Fibroblast of lung (primary cell): ENCODE measurements around the gene LHFPL6. TPM values are rescaled to one million over a fixed set of nuclear protein-coding genes. Genes with fewer than 3 reads are reported as not detected.

Source experiments
- DNase-seq, 2 donors: peaks; one replicate each; pipeline versions ENCODE4 v3.0.0 to v3.0.0-alpha.2; 2010; ENCODE audit warnings: low read depth in 2 of 2
- H2AFZ ChIP-seq: 2 replicates; pipeline ENCODE4 v1.5.1; 2012; ENCODE audit warnings: low read length, control low read depth, inconsistent platforms
- H3K27ac ChIP-seq: 2 replicates; pipeline ENCODE4 v1.5.1; 2011; ENCODE audit warnings: low read length, control low read depth; ENCODE audit not compliant: insufficient read depth
- H3K27me3 ChIP-seq: 2 replicates; pipeline ENCODE4 v1.5.1; 2011; ENCODE audit warnings: mild to moderate bottlenecking, low read length; ENCODE audit not compliant: control insufficient read depth, insufficient read depth
- H3K36me3 ChIP-seq: 2 replicates; pipeline ENCODE4 v1.5.1; 2011; ENCODE audit warnings: low read length; ENCODE audit not compliant: control insufficient read depth, insufficient read depth
- H3K4me1 ChIP-seq: 2 replicates; pipeline ENCODE4 v1.5.1; 2011; ENCODE audit warnings: low read length; ENCODE audit not compliant: control insufficient read depth, insufficient read depth; ENCODE audit errors: extremely low read depth
- H3K4me2 ChIP-seq: 2 replicates; pipeline ENCODE4 v1.5.1; 2011; ENCODE audit warnings: low read length, control low read depth; ENCODE audit not compliant: insufficient read depth; ENCODE audit errors: extremely low read depth
- H3K4me3 ChIP-seq, 4 experiments: fragments of 200-600 bp in 1 of 4; sonication (generic) in 1 of 4; replicated peaks in 1 of 4; 2 replicates each; pipeline ENCODE4 v1.5.1; 2011 to 2016; ENCODE audit warnings: low read length in 4 of 4, low read depth in 3 of 4, mild to moderate bottlenecking in 3 of 4, control low read depth in 2 of 4, inconsistent platforms in 1 of 4, mixed read lengths in 1 of 4; ENCODE audit not compliant: insufficient read depth in 1 of 4; ENCODE audit errors: control extremely low read depth in 1 of 4
- H3K79me2 ChIP-seq: 2 replicates; pipeline ENCODE4 v1.5.1; 2012; ENCODE audit warnings: mild to moderate bottlenecking, low read length, inconsistent platforms; ENCODE audit not compliant: control insufficient read depth, insufficient read depth
- H3K9ac ChIP-seq: 2 replicates; pipeline ENCODE4 v1.5.1; 2011; ENCODE audit warnings: mild to moderate bottlenecking, low read length, control low read depth; ENCODE audit not compliant: insufficient read depth
- H3K9me3 ChIP-seq: 2 replicates; pipeline ENCODE4 v1.5.1; 2012; ENCODE audit warnings: low read depth, low read length; ENCODE audit not compliant: control insufficient read depth, insufficient read depth
- H4K20me1 ChIP-seq: 2 replicates; pipeline ENCODE4 v1.5.1; 2011; ENCODE audit warnings: low read length; ENCODE audit not compliant: control insufficient read depth, insufficient read depth; ENCODE audit errors: extremely low read depth
- CTCF ChIP-seq, 2 donors: IDR thresholded peaks in 1 of 2; conservative IDR thresholded peaks in 1 of 2; 1 replicate in 1 of 2; 2 replicates in 1 of 2; pipeline ENCODE4 v1.5.1; 2011 to 2012; ENCODE audit warnings: low read length in 2 of 2, control low read depth in 1 of 2, inconsistent platforms in 1 of 2, low read depth in 1 of 2, mild to moderate bottlenecking in 1 of 2
- EZH2 ChIP-seq: IDR thresholded peaks from 2 replicates; pipeline ENCODE4 v1.5.1; 2012; ENCODE audit warnings: low read length, control low read depth, mild to moderate bottlenecking; ENCODE audit errors: missing control alignments
- polyA plus RNA-seq, 2 donors: library from polyadenylated mRNA; depleted of rRNA in 1 of 2; stranded (reverse) in 1 of 2; unstranded in 1 of 2; fragments of >200 nt; gene quantifications; 2 replicates each; pipeline ENCODE4 v1.2.1, GENCODE V29; 2011 to 2012; ENCODE audit warnings: missing spikeins in 1 of 2
- total RNA-seq: library from RNA; depleted of rRNA; stranded (reverse); fragments of >200 nt; gene quantifications from 2 replicates; pipeline ENCODE4 v1.2.1, GENCODE V29; 2014

The LHFPL6 gene
- total and polyA plus RNA-seq, 2 donors (not counting 1 experiment from before 2014, with no cell fraction given), result 42.4 to 86.8 TPM

GRCh38 chr13:39578821-39579291 is 24.1 kb downstream of the LHFPL6 start:
- no peaks in the 10 kb centered on the region for H3K27me3 ChIP-seq
- no peak overlapping the region for H2AFZ ChIP-seq
- no peak overlapping the region for H3K4me3 ChIP-seq
- H3K4me2 ChIP-seq, result no peak overlapping the region
- H3K4me1 ChIP-seq, result peaks cover 5% of the 10 kb centered on the region
- peaks cover 3% of the 10 kb centered on the region for H3K79me2 ChIP-seq
- H3K9ac ChIP-seq, result no peak overlapping the region
- H4K20me1 ChIP-seq, result no peaks in the 10 kb centered on the region
- no peaks in the 10 kb centered on the region for H3K9me3 ChIP-seq
- no peaks in the 10 kb centered on the region for H3K36me3 ChIP-seq
- DNase-seq, result no peak
- H3K27ac ChIP-seq, result no peak overlapping the region
- no peak for TF ChIP-seq EZH2

GRCh38 chr13:39577838-39578491 is 25.0 kb downstream of the LHFPL6 start:
- no peaks in the 10 kb centered on the region for H4K20me1 ChIP-seq
- no peak for DNase-seq
- no peak overlapping the region for H2AFZ ChIP-seq
- no peak overlapping the region for H3K9ac ChIP-seq
- TF ChIP-seq CTCF (conservative IDR thresholded peaks at IDR 0.05 in 1 of 2, IDR thresholded peaks at IDR 0.05 in 1 of 2; ENCODE audit: low read depth in 1 of 2, low read length in 2 of 2) (no peak), EZH2 (no peak)
- H3K4me3 ChIP-seq, result no peak overlapping the region
- H3K27ac ChIP-seq, result no peak overlapping the region
- no peaks in the 10 kb centered on the region for H3K9me3 ChIP-seq
- H3K79me2 ChIP-seq, result no peaks in the 10 kb centered on the region
- H3K36me3 ChIP-seq, result no peaks in the 10 kb centered on the region
- peaks cover 3% of the 10 kb centered on the region for H3K4me1 ChIP-seq
- H3K27me3 ChIP-seq, result no peaks in the 10 kb centered on the region
- H3K4me2 ChIP-seq, result no peak overlapping the region

GRCh38 chr13:39577203-39577602 is 25.8 kb downstream of the LHFPL6 start:
- no peaks in the 10 kb centered on the region for H4K20me1 ChIP-seq
- no peaks in the 10 kb centered on the region for H3K36me3 ChIP-seq
- H3K4me1 ChIP-seq, result peaks cover 3% of the 10 kb centered on the region
- H3K27me3 ChIP-seq, result no peaks in the 10 kb centered on the region
- no peak for DNase-seq
- no peak overlapping the region for H3K9ac ChIP-seq
- no peak overlapping the region for H3K4me2 ChIP-seq
- H2AFZ ChIP-seq, result no peak overlapping the region
- no peaks in the 10 kb centered on the region for H3K9me3 ChIP-seq
- H3K79me2 ChIP-seq, result no peaks in the 10 kb centered on the region
- TF ChIP-seq CTCF (conservative IDR thresholded peaks at IDR 0.05 in 1 of 2, IDR thresholded peaks at IDR 0.05 in 1 of 2; ENCODE audit: low read depth in 1 of 2, low read length in 2 of 2) (no peak), EZH2 (no peak)
- no peak overlapping the region for H3K27ac ChIP-seq
- no peak overlapping the region for H3K4me3 ChIP-seq
